Left ventricle myocardium superior (tissue), 1 donor: Measurements from ENCODE around the gene DLGAP3. TPM values are rescaled to one million over a fixed set of nuclear protein-coding genes. Genes with fewer than 3 reads are reported as not detected.

Source experiments
- ATAC-seq: fragments of 200-7000 bp; cut with Tn5 transposase; one replicate; pipeline ENCODE4 v1.9.1; 2020; ENCODE audit warnings: mild to moderate bottlenecking, moderate library complexity
- DNase-seq: peaks from one replicate; pipeline ENCODE4 v3.0.0-alpha.2; 2020
- intact Hi-C: fragments of 100-400 bp; cut with micrococcal nuclease; formaldehyde crosslinking; loops from one replicate; pipeline ENCODE4 v1.11.0; 2022
- total RNA-seq: library from RNA; stranded (reverse); fragmentation: NEBNext Ultra II Directional; extraction: Animal tissue kit (Norgen Biotek cat#: 25700); gene quantifications from one replicate; pipeline ENCODE4 v1.2.1, GENCODE V29; 2021
- donor health status: DM: no; HTN: yes; CAD: no; lungs with severe emphysema.

Gene DLGAP3
- total RNA-seq, 1 donor from 2014 or later: 0.10 TPM

DNA sequence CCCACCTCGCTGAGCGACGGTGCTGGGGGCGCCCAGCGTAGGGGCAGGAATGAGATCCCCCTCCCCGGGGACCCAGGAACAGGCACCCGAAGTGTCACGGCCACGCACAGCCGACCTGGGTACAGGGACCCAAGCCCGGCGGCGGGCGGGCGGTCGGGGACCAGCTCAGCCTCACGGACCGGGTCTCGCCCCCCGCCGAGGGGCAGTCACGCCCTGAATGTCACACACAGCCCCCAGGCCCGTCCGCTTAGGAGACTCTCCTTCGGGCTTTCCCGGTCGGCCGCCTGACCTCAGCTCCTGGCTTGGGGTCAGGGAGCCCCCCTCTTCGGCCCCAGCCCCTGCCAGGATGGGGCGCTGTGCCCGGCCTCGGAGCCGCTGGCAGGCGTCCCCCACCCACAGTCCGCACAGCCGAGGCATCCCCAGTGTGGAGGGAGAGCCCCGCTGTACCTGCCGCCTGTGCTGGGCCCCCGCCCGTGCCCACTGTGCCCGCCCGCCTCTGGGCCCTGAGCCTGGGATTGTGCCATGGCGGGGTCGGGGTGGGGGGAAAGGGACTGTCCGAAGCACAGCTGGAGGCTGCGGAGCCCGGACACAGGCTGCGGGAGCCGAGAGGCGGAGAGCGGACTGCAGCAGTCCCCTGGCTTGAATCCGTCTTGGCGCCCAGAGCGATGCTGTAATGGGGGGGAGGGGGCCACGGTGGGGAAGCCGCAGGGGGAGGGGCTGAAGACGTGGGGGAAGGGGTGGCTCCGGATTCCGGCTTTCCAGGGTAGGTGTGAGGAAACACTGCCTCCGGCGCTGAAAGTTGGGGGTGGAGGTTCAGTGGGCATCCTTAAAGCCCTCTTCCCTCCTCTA lies 627 bp upstream of the DLGAP3 start:
- intact Hi-C loops: no loop called here
- no peak for ATAC-seq
- no peak for DNase-seq

DNA sequence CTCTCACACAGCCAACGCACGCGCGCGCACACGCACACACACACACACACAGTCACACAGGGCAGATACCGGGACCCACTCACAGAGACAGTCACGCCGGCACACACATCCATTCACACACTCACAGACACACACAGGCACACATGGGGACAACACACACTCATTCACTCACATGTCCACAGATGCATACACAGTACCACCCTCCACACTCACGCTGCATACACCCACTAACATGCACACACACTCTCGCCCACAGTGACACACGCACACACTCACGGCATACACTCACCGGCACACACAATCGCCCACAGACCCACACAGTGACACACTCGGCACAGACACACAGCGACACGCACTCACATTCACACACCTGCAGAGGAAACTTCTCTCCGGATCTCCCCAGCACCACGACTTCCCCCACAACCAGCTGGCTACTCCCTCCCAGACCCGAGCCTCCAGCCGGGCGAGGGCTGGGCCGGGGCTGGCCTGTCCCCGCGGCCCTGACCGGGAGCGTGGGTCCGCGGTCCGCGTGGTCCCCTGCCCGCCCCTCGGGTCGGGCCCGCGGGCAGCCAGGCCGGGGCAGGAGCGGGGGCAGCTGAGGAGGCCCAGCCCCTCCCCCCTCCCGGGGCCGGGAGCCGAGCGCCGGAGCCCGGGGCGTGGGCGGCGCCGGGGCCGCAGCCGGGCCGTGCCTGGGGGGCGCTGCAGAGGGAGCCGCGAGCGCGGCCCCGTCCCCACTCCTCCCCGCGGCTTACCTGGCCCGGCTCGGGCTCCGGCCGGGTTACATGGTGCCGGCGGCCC lies 552 bp downstream of the DLGAP3 start:
- DNase-seq (no peak), ATAC-seq (no peak)
- intact Hi-C loops: no loop called here

DNA sequence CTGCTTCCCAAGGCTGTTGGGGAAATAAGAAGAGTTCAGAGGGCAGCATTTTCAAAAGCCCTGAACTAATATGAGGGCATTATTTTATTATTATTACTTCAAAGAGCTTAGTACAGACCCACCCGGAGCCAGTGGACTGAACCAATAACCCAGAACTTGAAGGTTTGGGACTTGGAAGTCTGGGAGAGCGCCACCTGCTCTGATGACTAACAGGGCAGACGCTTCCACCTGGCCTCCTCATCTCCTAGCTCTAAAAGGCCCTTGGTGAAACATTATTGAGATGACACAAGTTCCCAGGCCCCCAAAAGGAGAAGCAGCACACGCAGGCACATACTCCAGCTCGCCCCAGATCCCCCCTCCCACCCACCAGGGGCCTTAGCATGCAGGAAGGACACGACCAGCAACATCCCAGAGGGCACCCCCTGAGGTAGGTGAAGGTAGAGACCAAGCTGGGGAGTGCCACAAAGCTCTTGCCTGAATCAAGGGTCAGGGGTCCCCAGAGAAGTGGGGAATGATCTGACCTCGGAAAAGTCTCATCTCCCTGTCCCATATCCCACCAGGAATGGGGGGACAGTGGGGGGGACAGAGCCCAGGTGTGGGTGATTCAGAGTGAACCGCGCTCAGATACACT lies 1.3 kb downstream of the DLGAP3 start:
- ATAC-seq (no peak), DNase-seq (no peak)

DNA sequence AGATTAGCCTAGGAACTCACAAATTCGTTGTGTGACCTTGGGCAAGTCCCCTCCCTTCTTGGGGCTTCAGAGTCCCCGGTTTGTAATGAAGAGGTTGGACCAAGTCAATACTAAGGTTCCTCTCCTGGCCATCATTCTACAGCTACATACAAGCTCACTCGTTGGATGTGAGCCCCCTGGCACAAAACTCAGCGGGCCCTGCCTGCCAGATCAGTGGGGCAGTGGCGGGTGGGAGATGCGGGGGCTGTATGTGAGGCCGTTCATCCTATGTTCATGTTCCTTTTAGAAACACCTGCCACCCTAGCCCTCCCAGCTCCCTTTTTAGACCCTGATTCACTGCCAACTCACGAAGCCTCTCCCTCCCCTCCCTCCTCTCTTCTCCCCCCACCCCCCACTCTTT lies 2.1 kb downstream of the DLGAP3 start:
- DNase-seq (no peak), ATAC-seq (no peak)
- intact Hi-C loops: no loop called here

More for the DNA sequence above, 1.3 kb downstream of the DLGAP3 start:
- intact Hi-C loops: no loop called here

DNA sequence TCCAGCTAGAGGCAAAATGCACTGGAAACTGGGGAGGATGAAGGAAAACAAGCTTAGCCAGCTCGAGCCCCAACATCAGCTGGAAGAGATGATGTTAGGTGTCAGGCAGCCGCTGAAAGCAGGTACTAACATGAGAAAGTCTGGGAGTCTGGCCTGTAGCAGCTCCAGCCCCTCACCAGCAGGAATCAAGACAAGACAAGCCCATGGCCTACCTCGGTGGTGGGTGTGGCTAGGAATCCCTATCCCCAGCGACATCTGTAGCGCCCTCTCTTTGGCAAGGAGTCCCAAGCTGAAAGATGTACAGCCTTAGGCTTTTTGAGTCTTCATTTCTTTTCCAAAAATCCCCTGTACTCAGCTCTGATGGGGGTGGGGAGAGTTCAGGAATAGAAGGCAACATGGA lies 2.6 kb downstream of the DLGAP3 start:
- DNase-seq (no peak), ATAC-seq (no peak)
- intact Hi-C loops: no loop called here

DNA sequence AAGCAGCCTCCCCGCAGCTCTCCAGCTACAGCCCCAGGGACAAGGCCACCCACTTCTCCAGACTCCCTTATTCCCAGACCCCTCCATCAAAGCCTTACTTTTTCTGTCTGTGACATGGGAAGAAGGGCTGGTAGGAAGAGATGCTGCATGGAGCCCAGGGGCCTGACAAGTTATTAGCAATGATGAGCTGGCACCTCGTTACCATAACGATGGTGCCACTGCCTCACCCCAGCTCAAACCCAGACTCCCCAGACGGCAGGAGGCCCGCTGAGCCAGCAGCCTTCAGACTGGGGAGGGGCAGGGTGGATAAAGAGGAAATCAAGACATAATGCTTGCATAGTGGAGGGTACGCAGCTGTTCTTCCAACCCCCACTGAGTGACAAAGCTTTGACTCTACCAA lies 3.3 kb downstream of the DLGAP3 start:
- intact Hi-C loops: no loop called here
- ATAC-seq (no peak), DNase-seq (no peak)

DNA sequence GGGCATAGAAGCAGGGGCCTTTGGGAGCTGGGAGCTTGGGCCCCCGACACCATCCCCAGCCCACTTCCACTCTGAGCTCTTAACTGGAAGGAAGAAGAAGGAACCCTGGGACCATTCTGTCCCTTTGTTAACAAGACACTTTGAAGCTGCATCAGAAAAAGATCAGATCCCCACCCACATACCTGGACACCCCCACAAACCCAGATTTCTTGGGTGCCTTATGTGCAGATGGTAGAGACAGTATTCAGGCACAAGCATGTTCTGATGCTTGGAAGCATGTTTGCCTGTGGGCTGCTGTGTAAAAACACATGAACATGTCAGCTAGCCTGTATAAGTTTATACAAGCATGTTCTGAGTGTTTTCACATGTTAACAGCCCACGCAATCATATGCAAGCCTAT lies 3.7 kb downstream of the DLGAP3 start:
- DNase-seq (no peak), ATAC-seq (no peak)

DNA sequence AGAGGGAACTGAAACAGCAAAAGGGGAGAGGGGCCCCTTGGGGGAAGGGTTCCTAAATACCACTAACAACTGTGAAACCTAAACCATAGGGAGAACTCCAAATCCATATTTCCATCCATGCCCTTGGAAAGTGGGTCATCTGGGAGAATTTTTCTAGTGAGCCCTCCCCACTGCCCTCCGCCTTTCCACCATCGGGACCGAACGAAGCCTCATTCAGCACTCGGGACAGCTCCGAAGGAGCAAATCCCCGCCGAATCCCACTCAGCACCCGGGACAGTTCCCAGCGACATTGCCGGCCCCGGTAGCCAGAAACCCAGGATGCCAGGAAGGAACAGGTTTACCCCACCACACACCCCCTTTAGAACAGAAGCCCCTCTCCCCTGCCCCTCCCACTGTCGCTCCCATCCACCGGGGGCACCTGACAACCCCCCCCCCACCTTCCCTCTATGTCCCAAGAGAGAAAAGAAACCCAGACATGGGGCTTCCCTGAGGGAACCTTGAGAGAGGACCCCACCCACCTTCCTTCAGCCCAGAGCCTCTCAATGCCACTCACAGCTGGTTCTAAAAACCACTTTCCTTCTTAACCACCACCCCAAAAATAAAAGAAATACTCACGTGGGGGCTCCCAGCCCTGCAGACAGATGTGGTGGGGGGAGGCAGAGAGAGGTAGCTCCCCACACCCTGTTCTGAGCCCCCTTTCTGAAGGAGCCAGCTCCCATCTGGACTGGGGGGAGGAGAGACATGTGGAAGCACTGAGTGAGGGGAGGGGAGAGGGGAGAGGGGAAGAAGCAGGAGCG lies 4.5 kb downstream of the DLGAP3 start:
- peak; percentile 81 for ATAC-seq
- intact Hi-C loops: no loop called here

More for the DNA sequence above, 3.7 kb downstream of the DLGAP3 start:
- intact Hi-C loops: no loop called here

DNA sequence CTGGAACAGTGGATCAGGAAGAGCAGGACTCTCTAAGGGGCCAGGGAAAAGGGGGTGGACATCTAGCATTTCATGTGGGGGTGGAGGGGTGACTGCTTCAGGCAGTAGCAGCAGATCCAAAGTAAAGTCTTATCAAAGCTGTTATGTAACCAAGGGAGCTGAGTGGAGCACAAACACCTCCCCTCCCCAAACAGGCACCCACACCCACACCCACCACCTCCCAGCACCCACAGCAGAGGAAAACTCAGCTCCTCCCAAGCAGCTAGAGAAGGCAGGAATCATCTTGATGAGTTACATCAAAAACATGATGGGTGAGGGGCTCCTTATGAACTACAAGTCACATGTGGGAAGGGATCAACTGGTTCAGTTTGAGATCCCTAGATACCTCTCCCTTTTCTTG lies 6.0 kb downstream of the DLGAP3 start:
- intact Hi-C loops: no loop called here
- DNase-seq (no peak), ATAC-seq (no peak)

More for the DNA sequence above, 4.5 kb downstream of the DLGAP3 start:
- DNase-seq: peak; percentile 68

DNA sequence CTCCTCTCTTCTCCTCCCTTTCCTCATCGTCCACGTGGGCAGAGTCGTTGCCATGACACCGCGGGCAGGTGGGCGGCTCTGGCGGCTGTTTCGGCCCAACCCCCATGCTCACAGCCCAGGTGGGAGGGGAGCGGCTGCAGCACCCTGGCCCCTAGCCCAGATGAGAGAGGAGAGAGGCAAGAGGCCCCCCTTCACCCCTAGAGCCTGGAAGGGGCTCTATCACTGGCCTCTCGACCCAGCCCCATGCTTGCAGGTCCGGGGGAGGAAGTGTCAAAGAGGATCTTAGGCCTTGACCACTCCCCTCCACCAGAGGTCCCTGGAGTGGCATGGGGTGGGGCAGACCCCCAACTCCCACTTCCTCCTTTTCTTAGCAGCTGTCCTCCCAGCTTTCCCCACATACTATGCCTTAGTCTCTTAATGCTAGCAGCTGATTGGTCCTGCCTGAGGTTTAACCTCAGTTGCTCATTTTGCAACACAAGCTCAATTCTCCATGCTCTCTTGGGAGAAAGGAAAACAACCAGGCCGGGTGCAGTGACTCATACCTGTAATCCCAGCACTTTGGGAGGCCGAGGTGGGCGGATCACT lies 10.4 kb downstream of the DLGAP3 start:
- intact Hi-C loops: no loop called here
- DNase-seq (no peak), ATAC-seq (peak; percentile 42)

DNA sequence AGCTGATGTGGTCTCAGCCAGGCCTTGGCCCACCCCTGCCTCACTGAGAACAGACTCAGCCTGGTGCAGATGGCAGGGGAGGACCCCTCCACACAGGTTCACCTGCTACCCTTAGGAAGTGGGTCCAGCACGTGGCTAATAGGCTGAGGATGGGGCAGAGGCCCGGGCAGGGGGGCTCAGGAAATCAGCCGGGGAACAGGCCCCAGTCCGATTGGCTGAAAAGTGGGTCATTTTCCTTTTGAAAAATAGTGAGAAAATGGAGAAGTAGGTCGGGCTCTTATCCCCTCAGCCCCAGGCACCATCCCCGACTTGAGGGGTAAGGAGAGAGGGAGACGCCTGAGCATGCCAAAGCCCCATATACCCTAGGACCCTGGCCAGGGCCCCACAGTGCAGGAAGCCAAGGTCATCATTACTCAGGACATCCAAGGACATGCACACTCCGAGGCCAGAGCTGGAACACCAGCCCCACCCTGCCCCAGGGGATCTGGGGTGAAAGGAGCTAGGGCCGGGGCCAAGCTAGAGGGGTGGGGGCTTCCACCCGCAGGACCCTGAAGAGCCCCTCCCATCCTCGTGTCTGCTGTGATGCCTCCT lies 11.0 kb downstream of the DLGAP3 start:
- DNase-seq: no peak
- no peak for ATAC-seq
- intact Hi-C loops: no loop called here

DNA sequence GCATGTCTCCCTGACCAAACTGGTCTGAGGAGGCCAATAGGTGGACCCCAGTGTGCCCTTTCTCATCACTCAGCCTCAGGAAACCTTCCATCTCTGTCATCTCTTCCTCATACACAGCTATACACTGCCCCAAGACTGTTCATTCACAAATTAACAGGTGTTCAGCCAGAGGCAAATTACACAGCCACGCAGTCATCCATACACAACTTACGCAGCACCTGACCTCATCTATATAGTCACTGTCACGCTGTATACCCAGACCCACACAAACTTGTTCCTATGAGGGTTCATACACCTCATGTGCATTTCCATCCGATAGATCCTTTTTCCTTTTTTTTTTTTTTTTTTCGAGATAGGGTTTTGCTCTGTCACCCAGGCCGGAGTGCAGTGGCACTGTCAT lies 12.4 kb downstream of the DLGAP3 start:
- ATAC-seq (no peak), DNase-seq (no peak)
- intact Hi-C loops: no loop called here

DNA sequence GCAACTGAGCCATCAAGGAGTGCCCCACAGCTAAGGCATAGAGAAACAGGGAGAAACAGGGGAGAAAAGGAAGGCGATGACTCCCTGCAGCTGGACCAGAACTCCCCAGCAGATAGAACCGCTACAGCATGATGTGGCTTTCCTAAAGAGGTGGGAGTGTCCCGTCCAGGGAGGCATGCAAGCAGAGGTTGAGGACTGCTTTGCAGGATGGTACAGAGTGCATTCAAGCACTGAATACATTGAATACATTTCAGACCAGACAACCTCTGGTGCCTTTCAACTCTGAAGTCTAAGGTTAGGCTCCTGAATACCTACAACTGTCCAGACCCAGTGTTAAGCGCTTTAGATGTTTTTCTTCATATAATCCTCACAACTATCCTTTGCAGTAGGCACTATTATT lies 13.3 kb downstream of the DLGAP3 start:
- DNase-seq (no peak), ATAC-seq (no peak)
- intact Hi-C loops: no loop called here

DNA sequence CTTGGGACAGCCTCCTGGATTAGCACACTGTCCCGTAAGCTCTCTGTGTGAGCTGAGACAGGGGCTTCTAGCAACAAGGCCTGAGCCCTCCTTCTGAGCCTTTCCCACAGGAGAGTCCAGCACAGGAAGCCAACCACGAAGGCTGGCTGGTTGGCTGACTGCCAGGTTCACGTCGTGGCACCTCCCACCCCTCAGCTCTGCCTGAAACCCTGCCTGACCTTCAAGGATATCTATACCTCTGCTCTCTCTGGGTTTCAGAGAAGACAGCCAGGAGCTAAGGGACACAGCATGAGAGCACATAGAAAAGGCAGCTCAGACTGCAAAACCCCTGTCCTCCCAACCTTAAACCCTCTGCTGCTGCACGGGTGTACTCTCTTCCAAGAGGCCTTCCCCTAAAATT lies 13.9 kb downstream of the DLGAP3 start:
- ATAC-seq (no peak), DNase-seq (no peak)
- intact Hi-C loops: no loop called here

DNA sequence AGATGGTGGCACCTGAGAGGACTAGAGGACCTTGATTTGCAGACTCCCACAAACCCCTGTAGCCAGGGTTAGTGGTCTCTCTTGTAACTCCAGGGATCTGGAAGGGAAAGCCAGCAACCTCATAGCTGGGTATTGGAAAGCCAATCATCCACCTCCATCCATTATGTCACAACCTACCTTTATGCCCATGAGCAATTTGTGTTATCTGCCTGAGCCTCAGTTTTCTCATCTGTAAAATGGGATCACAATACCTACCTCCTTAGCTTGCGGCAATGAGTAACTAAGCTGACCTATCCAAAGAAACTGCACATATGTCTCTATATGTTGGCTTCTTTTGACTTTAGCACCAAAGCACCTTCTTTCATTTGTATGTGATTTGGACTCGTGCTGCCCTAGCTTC lies 14.5 kb downstream of the DLGAP3 start:
- DNase-seq (no peak), ATAC-seq (no peak)
- intact Hi-C loops: no loop called here

DNA sequence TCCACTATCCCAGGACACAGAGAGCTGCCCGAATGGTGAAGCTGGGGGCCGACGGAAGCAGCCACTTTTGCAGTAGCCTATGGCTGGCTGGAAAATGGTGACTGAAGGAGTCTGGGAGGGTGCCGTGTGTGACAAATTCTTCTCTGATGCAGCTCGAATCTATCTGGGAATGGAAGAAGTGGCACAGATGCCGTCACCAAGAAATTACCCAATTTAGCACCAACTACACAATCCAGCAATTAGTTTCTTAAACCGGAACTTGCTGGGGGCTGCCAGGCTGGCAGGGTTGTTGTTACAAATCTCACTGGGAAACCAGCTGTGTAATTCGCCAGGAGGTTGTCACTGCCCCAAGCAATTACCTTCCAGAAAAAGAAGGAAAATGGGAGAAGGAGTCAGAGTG lies 18.0 kb downstream of the DLGAP3 start:
- DNase-seq (no peak), ATAC-seq (no peak)
- intact Hi-C loops: no loop called here

DNA sequence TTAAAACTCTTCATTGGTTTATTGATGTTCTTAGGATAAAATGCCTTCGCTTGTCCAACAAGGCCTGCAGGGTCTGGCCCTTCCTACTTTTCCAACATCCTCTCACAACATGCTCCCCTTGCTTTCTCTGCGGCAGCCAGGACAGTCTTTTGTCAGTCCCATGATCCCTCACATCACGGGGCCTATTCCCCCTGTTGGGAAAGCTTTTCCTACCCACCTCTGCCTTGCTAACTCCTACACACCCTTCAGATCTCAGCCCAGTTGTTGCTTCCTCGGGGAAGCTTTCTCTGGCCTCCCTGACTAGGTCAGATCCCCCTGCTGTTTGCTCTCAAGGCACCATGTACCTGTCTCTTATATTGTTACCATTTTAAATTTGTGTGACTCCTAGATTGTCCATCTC lies 19.0 kb downstream of the DLGAP3 start:
- no peak for ATAC-seq
- intact Hi-C loops: no loop called here
- DNase-seq: no peak

DNA sequence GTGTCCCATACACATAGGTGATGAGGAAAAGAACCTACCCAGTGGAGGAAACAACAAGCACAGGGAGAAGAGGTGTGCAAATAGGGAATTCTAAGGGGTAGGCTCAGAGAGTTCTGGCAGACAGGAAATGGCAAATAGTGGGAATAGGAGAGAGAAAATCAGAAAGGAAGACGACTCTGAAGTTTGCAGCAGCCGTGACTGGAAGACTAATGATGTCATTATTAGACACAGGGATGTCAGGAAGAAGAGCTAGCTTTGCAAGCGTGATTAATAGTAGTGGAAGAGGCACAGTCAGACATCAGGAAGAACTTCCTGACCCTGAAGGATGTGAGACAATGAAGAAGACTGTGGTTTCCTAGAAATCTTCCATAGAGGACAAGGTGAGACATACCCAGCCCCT lies 21.1 kb downstream of the DLGAP3 start:
- ATAC-seq (no peak), DNase-seq (no peak)
- intact Hi-C loops: no loop called here
